GM12878 (cell line): ENCODE data around the gene LRP5. TPM values are rescaled to one million over a fixed set of nuclear protein-coding genes. Genes with fewer than 3 reads are reported as not detected.

Experiments
- BCL11A ChIP-seq: IDR thresholded peaks from 2 replicates; pipeline ENCODE4 v1.6.1; 2011; ENCODE audit warnings: low read depth, low read length
- CBX3 ChIP-seq: fragments of 200-600 bp; sonication (generic); IDR thresholded peaks from 2 replicates; pipeline ENCODE4 v1.6.1; 2016; ENCODE audit warnings: low read depth, borderline replicate concordance
- LARP7 ChIP-seq: fragments of 450-650 bp; IDR thresholded peaks from 2 replicates; pipeline ENCODE4 v1.6.1; 2017; ENCODE audit warnings: mild to moderate bottlenecking
- MTA3 ChIP-seq: IDR thresholded peaks from 2 replicates; pipeline ENCODE4 v1.6.1; 2012; ENCODE audit warnings: low read length, inconsistent platforms, borderline replicate concordance
- MYB ChIP-seq: fragments of 150-350 bp; IDR thresholded peaks from 2 replicates; pipeline ENCODE4 v1.6.1; 2014; ENCODE audit warnings: mild to moderate bottlenecking, low read depth, low read length, borderline replicate concordance
- NFIC ChIP-seq: IDR thresholded peaks from 2 replicates; pipeline ENCODE4 v1.6.1; 2012; ENCODE audit warnings: low read depth, mild to moderate bottlenecking, inconsistent platforms, low read length, moderate library complexity
- NFYA ChIP-seq: IDR thresholded peaks from 2 replicates; pipeline ENCODE4 v1.6.1; 2011; ENCODE audit warnings: low read depth, mild to moderate bottlenecking, low read length, improper control_type of control experiment, borderline replicate concordance
- RAD21 ChIP-seq: IDR thresholded peaks from 2 replicates; pipeline ENCODE4 v1.6.1; 2011; ENCODE audit warnings: mild to moderate bottlenecking, low read depth, low read length, moderate library complexity; ENCODE audit not compliant: insufficient read depth
- polyA plus RNA-seq, 11 experiments: library from polyadenylated mRNA; depleted of rRNA in 4 of 11; unstranded in 6 of 11; stranded (reverse) in 5 of 11; fragments of >200 nt; fragmentation: Nextera tagmentation in 4 of 11; fragmentation: Illumina TruSeq in 1 of 11; extraction: Ambion mirVana in 4 of 11; extraction: Trizol in 1 of 11; gene quantifications; 1 replicate in 1 of 11; 2 replicates in 10 of 11; pipeline versions ENCODE4 v1.2.1 to v1.2.3, GENCODE V29; 2011 to 2016; ENCODE audit warnings: inconsistent platforms in 2 of 11, missing spikeins in 2 of 11, low read depth in 1 of 11
- total RNA-seq, 4 experiments: library from RNA; depleted of rRNA in 3 of 4; stranded (reverse); fragments of >200 nt in 3 of 4; fragmentation: Illumina TruSeq in 1 of 4; extraction: Trizol in 1 of 4; gene quantifications; 2 replicates each; pipeline versions ENCODE4 v1.2.1 to v1.2.3, GENCODE V29; 2013 to 2021
- TF ChIP-seq, protein P1 (sequence below): IDR thresholded peaks from 2 replicates; pipeline ENCODE4 v1.6.1; 2012; ENCODE audit warnings: low read depth, low read length, improper control_type of control experiment
- TF ChIP-seq, protein P2 (sequence below): fragments of 450-650 bp; formaldehyde crosslinking; IDR thresholded peaks from 2 replicates; pipeline ENCODE4 v1.4.0; 2020; ENCODE audit warnings: mild to moderate bottlenecking, moderate library complexity
- TF ChIP-seq, protein P3 (sequence below): IDR thresholded peaks from 2 replicates; pipeline ENCODE4 v1.6.1; 2011; ENCODE audit warnings: mild to moderate bottlenecking, low read depth, low read length, moderate library complexity; ENCODE audit not compliant: insufficient replicate concordance
- TF ChIP-seq, protein P4 (sequence below): IDR thresholded peaks from 2 replicates; pipeline ENCODE4 v1.6.1; 2012; ENCODE audit warnings: low read depth, low read length, improper control_type of control experiment
- TF ChIP-seq, protein P5 (sequence below): fragments of 450-650 bp; formaldehyde crosslinking; IDR thresholded peaks from 2 replicates; pipeline ENCODE4 v1.5.0; 2022; ENCODE audit warnings: mild to moderate bottlenecking, missing genetic modification characterization
- TF ChIP-seq, protein P6 (sequence below): fragments of 150-350 bp; IDR thresholded peaks from 2 replicates; pipeline ENCODE4 v1.6.1; 2014; ENCODE audit warnings: mild to moderate bottlenecking, low read depth, low read length
- TF ChIP-seq, protein P7 (sequence below): fragments of 450-650 bp; IDR thresholded peaks from 2 replicates; pipeline ENCODE4 v1.6.1; 2016; ENCODE audit warnings: mild to moderate bottlenecking

Gene LRP5
- total and polyA plus RNA-seq, 10 of the 15 experiments (the other 5 are each of a cell fraction or from before 2014, with no cell fraction given) = 0.37 to 34.0 (median 6.6) TPM

DNA sequence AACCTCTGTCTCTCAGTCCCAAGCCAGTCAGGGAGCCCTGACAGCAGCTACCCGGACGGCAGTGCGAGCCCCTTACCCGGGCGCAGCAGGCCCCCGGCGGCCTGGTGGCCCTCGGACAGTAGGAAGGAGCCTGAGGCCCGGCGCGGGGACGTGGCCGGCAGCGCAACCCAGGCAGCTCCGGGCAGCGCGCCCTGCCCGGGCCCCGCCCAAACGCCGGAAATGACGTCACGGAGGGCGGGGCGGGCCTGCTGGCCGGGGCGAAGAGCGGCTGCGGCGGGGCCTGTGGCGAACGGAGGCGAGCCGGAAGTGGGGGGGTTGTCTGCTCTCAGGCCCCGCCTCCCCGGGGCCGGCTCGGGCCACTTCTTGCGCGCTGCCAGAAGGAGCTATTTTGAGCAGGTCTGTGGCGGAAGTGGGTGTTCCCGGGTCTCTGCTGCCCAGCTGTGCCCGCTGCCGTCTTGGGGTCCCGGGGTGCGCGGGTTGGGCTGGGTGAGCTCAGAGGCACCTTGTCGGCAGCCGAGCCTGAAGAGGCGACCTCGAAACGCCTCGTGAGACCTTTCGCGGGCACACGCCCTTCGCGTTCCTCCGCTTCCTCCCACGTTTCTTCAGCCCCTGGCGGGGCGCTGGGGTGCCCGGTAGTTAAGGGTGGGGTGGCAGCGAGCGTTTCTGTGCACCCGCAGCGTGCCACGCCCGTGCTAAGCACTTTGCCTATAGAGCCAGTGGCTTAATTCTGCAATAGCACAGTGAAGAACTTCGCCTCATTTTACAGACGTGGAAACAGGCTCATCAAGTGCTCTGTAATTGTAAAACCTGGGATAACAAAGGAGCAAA is 40.4 kb upstream of the LRP5 start, which contains the start of gene C11orf24 (continued):
- TF ChIP-seq RAD21 = no peak
- TF ChIP-seq, protein P1, sequence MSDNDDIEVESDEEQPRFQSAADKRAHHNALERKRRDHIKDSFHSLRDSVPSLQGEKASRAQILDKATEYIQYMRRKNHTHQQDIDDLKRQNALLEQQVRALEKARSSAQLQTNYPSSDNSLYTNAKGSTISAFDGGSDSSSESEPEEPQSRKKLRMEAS = no peak
- no peak for TF ChIP-seq NFYA
- TF ChIP-seq, protein P2, sequence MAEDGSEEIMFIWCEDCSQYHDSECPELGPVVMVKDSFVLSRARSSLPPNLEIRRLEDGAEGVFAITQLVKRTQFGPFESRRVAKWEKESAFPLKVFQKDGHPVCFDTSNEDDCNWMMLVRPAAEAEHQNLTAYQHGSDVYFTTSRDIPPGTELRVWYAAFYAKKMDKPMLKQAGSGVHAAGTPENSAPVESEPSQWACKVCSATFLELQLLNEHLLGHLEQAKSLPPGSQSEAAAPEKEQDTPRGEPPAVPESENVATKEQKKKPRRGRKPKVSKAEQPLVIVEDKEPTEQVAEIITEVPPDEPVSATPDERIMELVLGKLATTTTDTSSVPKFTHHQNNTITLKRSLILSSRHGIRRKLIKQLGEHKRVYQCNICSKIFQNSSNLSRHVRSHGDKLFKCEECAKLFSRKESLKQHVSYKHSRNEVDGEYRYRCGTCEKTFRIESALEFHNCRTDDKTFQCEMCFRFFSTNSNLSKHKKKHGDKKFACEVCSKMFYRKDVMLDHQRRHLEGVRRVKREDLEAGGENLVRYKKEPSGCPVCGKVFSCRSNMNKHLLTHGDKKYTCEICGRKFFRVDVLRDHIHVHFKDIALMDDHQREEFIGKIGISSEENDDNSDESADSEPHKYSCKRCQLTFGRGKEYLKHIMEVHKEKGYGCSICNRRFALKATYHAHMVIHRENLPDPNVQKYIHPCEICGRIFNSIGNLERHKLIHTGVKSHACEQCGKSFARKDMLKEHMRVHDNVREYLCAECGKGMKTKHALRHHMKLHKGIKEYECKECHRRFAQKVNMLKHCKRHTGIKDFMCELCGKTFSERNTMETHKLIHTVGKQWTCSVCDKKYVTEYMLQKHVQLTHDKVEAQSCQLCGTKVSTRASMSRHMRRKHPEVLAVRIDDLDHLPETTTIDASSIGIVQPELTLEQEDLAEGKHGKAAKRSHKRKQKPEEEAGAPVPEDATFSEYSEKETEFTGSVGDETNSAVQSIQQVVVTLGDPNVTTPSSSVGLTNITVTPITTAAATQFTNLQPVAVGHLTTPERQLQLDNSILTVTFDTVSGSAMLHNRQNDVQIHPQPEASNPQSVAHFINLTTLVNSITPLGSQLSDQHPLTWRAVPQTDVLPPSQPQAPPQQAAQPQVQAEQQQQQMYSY (CRISPR knock-in tag) = no peak
- peak; percentile 50; the same call in 1 of the 2 replicates for TF ChIP-seq LARP7
- TF ChIP-seq, protein P3, sequence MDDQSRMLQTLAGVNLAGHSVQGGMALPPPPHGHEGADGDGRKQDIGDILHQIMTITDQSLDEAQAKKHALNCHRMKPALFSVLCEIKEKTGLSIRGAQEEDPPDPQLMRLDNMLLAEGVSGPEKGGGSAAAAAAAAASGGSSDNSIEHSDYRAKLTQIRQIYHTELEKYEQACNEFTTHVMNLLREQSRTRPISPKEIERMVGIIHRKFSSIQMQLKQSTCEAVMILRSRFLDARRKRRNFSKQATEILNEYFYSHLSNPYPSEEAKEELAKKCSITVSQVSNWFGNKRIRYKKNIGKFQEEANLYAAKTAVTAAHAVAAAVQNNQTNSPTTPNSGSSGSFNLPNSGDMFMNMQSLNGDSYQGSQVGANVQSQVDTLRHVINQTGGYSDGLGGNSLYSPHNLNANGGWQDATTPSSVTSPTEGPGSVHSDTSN = no peak
- no peak for TF ChIP-seq NFIC
- TF ChIP-seq, protein P4, sequence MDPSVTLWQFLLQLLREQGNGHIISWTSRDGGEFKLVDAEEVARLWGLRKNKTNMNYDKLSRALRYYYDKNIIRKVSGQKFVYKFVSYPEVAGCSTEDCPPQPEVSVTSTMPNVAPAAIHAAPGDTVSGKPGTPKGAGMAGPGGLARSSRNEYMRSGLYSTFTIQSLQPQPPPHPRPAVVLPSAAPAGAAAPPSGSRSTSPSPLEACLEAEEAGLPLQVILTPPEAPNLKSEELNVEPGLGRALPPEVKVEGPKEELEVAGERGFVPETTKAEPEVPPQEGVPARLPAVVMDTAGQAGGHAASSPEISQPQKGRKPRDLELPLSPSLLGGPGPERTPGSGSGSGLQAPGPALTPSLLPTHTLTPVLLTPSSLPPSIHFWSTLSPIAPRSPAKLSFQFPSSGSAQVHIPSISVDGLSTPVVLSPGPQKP = peak; percentile 69
- TF ChIP-seq CBX3 = no peak
- TF ChIP-seq, protein P5, sequence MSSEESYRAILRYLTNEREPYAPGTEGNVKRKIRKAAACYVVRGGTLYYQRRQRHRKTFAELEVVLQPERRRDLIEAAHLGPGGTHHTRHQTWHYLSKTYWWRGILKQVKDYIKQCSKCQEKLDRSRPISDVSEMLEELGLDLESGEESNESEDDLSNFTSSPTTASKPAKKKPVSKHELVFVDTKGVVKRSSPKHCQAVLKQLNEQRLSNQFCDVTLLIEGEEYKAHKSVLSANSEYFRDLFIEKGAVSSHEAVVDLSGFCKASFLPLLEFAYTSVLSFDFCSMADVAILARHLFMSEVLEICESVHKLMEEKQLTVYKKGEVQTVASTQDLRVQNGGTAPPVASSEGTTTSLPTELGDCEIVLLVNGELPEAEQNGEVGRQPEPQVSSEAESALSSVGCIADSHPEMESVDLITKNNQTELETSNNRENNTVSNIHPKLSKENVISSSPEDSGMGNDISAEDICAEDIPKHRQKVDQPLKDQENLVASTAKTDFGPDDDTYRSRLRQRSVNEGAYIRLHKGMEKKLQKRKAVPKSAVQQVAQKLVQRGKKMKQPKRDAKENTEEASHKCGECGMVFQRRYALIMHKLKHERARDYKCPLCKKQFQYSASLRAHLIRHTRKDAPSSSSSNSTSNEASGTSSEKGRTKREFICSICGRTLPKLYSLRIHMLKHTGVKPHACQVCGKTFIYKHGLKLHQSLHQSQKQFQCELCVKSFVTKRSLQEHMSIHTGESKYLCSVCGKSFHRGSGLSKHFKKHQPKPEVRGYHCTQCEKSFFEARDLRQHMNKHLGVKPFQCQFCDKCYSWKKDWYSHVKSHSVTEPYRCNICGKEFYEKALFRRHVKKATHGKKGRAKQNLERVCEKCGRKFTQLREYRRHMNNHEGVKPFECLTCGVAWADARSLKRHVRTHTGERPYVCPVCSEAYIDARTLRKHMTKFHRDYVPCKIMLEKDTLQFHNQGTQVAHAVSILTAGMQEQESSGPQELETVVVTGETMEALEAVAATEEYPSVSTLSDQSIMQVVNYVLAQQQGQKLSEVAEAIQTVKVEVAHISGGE (CRISPR knock-in tag) = no peak
- TF ChIP-seq, protein P6, sequence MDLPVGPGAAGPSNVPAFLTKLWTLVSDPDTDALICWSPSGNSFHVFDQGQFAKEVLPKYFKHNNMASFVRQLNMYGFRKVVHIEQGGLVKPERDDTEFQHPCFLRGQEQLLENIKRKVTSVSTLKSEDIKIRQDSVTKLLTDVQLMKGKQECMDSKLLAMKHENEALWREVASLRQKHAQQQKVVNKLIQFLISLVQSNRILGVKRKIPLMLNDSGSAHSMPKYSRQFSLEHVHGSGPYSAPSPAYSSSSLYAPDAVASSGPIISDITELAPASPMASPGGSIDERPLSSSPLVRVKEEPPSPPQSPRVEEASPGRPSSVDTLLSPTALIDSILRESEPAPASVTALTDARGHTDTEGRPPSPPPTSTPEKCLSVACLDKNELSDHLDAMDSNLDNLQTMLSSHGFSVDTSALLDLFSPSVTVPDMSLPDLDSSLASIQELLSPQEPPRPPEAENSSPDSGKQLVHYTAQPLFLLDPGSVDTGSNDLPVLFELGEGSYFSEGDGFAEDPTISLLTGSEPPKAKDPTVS = no peak
- TF ChIP-seq MYB = no peak
- TF ChIP-seq MTA3 = no peak
- no peak for TF ChIP-seq BCL11A
- TF ChIP-seq, protein P7, sequence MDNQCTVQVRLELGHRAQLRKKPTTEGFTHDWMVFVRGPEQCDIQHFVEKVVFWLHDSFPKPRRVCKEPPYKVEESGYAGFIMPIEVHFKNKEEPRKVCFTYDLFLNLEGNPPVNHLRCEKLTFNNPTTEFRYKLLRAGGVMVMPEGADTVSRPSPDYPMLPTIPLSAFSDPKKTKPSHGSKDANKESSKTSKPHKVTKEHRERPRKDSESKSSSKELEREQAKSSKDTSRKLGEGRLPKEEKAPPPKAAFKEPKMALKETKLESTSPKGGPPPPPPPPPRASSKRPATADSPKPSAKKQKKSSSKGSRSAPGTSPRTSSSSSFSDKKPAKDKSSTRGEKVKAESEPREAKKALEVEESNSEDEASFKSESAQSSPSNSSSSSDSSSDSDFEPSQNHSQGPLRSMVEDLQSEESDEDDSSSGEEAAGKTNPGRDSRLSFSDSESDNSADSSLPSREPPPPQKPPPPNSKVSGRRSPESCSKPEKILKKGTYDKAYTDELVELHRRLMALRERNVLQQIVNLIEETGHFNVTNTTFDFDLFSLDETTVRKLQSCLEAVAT = no peak; the same call in 1 of the 2 replicates
